GM12878 (cell line): Measurements from ENCODE around the gene SETD9. TPM values are rescaled to one million over a fixed set of nuclear protein-coding genes. Genes with fewer than 3 reads are reported as not detected.

Experiments used
- ATAC-seq: fragments of 200-7000 bp; cut with Tn5 transposase; 3 replicates; pipeline ENCODE4 v1.9.1; 2020; ENCODE audit warnings: mild to moderate bottlenecking, moderate library complexity
- BruUV-seq: library from RNA; stranded (reverse); fragments of 400-500 nt; replicated peaks from 2 replicates; lab custom pipeline; 2021; lab: Mats Ljungman, UMichigan
- CTCF ChIA-PET: fragments of 300-600 bp; sonication (Branson Sonifier 250); formaldehyde crosslinking; extraction: SDS; loops from one replicate; lab custom pipeline; 2021; ENCODE audit warnings: inconsistent platforms; lab: Yijun Ruan, JAX
- POLR2A ChIA-PET: fragments of 350-600 bp; formaldehyde crosslinking; extraction: SDS; loops from one replicate; lab custom pipeline; 2021; ENCODE audit warnings: inconsistent platforms; lab: Charles Lee
- RAD21 ChIA-PET: fragments of 300-600 bp; sonication (Branson Sonifier 250); formaldehyde crosslinking; loops from one replicate; lab custom pipeline; 2023; ENCODE audit warnings: antibody characterized with exemption; ENCODE audit not compliant: unreplicated experiment; lab: Charles Lee
- SMC1A ChIA-PET: fragments of 300-600 bp; sonication (Branson Sonifier 250); formaldehyde crosslinking; loops from one replicate; lab custom pipeline; 2023; ENCODE audit not compliant: unreplicated experiment, uncharacterized antibody; lab: Charles Lee
- DNase-seq: peaks from one replicate; pipeline ENCODE4 v3.0.0-alpha.2; 2011; ENCODE audit warnings: low read depth, low spot score
- FAIRE-seq: peaks from 3 replicates; lab custom pipeline; 2011; peaks lifted over from hg19 to GRCh38; lab: Jason Lieb, UNC
- H2AFZ ChIP-seq: 2 replicates; pipeline ENCODE4 v1.6.0; 2011; ENCODE audit warnings: low read depth, low read length, control low read depth; ENCODE audit not compliant: control insufficient read depth
- H3K27ac ChIP-seq: 2 replicates; pipeline ENCODE4 v1.5.1; 2011; ENCODE audit warnings: control low read depth; ENCODE audit not compliant: control insufficient read depth, insufficient read depth
- H3K27me3 ChIP-seq, 2 experiments: replicated peaks in 1 of 2; 2 replicates each; pipeline versions ENCODE4 v1.6.0 to v1.6.1; 2011; ENCODE audit warnings: low read length in 1 of 2; ENCODE audit not compliant: control insufficient read depth in 2 of 2, insufficient read depth in 2 of 2
- H3K36me3 ChIP-seq, 2 experiments: 2 replicates each; pipeline ENCODE4 v1.5.1; 2011; ENCODE audit warnings: low read length in 1 of 2; ENCODE audit not compliant: control insufficient read depth in 2 of 2, insufficient read depth in 2 of 2
- H3K4me1 ChIP-seq: 2 replicates; pipeline ENCODE4 v1.6.1; 2011; ENCODE audit warnings: mild to moderate bottlenecking, low read length, moderate library complexity, mixed read lengths; ENCODE audit not compliant: control insufficient read depth, insufficient read depth
- H3K4me2 ChIP-seq: 2 replicates; pipeline ENCODE4 v1.6.0; 2011; ENCODE audit warnings: control low read depth; ENCODE audit not compliant: control insufficient read depth, insufficient read depth
- H3K4me3 ChIP-seq: fragments of 200-600 bp; sonication (generic); 2 replicates; pipeline ENCODE4 v1.5.1; 2016
- H3K79me2 ChIP-seq: 2 replicates; pipeline ENCODE4 v1.6.0; 2011; ENCODE audit warnings: low read length; ENCODE audit not compliant: control insufficient read depth, insufficient read depth
- H3K9ac ChIP-seq: 2 replicates; pipeline ENCODE4 v1.8.0; 2011; ENCODE audit warnings: low read length, control low read depth, mixed read lengths; ENCODE audit not compliant: control insufficient read depth, insufficient read depth
- H3K9me3 ChIP-seq: replicated peaks from 3 replicates; pipeline ENCODE4 v1.5.1; 2011; ENCODE audit warnings: mild to moderate bottlenecking, low read length; ENCODE audit not compliant: control insufficient read depth, insufficient read depth
- H4K20me1 ChIP-seq: 2 replicates; pipeline ENCODE4 v1.6.0; 2011; ENCODE audit not compliant: control insufficient read depth, insufficient read depth
- RAD21 ChIP-seq: IDR thresholded peaks from 2 replicates; pipeline ENCODE4 v1.6.1; 2011; ENCODE audit warnings: mild to moderate bottlenecking, low read depth, low read length, moderate library complexity; ENCODE audit not compliant: insufficient read depth
- RBBP5 ChIP-seq: fragments of 200-600 bp; sonication (generic); conservative IDR thresholded peaks from 2 replicates; pipeline ENCODE4 v1.6.1; 2016
- SMARCA5 ChIP-seq: fragments of 450-650 bp; IDR thresholded peaks from 2 replicates; pipeline ENCODE4 v1.6.1; 2017; ENCODE audit warnings: mild to moderate bottlenecking
- WGBS: methylation state at CpG from one replicate; pipeline ENCODE4 v1.1.6; 2016; ENCODE audit warnings: low lambda C conversion rate; ENCODE audit not compliant: insufficient replicate concordance, insufficient coverage; ENCODE audit errors: missing lambda C conversion rate; 5-methylcytosine and 5-hydroxymethylcytosine counted together
- in situ Hi-C: fragments of 300-500 bp; cut with MboI; formaldehyde crosslinking; loops from 9 replicates; pipeline ENCODE4 v1.14.3; 2018; ENCODE audit warnings: mixed read lengths
- intact Hi-C: fragments of 100-400 bp; cut with micrococcal nuclease; formaldehyde crosslinking; loops from one replicate; pipeline ENCODE4 v1.14.2; 2022; ENCODE audit not compliant: unreplicated experiment
- polyA plus RNA-seq, 11 experiments: library from polyadenylated mRNA; depleted of rRNA in 4 of 11; unstranded in 6 of 11; stranded (reverse) in 5 of 11; fragments of >200 nt; fragmentation: Nextera tagmentation in 4 of 11; fragmentation: Illumina TruSeq in 1 of 11; extraction: Ambion mirVana in 4 of 11; extraction: Trizol in 1 of 11; gene quantifications; 1 replicate in 1 of 11; 2 replicates in 10 of 11; pipeline versions ENCODE4 v1.2.1 to v1.2.3, GENCODE V29; 2011 to 2016; ENCODE audit warnings: inconsistent platforms in 2 of 11, missing spikeins in 2 of 11, low read depth in 1 of 11
- total RNA-seq, 4 experiments: library from RNA; depleted of rRNA in 3 of 4; stranded (reverse); fragments of >200 nt in 3 of 4; fragmentation: Illumina TruSeq in 1 of 4; extraction: Trizol in 1 of 4; gene quantifications; 2 replicates each; pipeline versions ENCODE4 v1.2.1 to v1.2.3, GENCODE V29; 2013 to 2021
- TF ChIP-seq, protein P1 (sequence below): IDR thresholded peaks from 2 replicates; pipeline ENCODE4 v1.6.1; 2012; ENCODE audit warnings: improper control_type of control experiment, low read depth, low read length; ENCODE audit not compliant: insufficient replicate concordance
- TF ChIP-seq, protein P2 (sequence below): IDR thresholded peaks from 2 replicates; pipeline ENCODE4 v1.6.1; 2012; ENCODE audit warnings: mild to moderate bottlenecking, low read depth, low read length
- TF ChIP-seq, protein P3 (sequence below): IDR thresholded peaks from 2 replicates; pipeline ENCODE4 v1.6.1; 2012; ENCODE audit warnings: low read length, inconsistent platforms

SETD9 gene
- total and polyA plus RNA-seq, 10 of the 15 experiments (the other 5 are each of a cell fraction or from before 2014, with no cell fraction given) = 8.7 to 17.8 (median 12.6) TPM

DNA sequence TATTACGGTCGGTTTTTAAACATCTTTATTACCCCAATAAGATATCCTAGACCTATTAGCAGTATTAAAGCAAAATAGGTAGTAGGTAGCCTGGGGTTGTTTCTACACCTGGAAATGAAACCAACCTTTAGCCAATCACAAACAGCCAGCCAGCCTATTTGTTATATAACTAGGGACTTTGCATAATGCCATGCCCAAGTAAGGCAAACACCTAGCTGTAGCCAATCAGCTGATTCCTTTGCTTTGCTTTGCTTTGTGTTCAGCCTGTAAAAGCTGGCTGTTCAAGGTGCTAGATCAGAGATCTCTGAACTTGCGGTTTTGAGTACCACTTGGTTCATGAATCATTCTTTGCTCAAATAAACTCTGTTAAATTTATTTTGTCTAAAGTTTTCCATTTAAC is 46.5 kb upstream of the SETD9 start (continued):
- TF ChIP-seq, protein P1, sequence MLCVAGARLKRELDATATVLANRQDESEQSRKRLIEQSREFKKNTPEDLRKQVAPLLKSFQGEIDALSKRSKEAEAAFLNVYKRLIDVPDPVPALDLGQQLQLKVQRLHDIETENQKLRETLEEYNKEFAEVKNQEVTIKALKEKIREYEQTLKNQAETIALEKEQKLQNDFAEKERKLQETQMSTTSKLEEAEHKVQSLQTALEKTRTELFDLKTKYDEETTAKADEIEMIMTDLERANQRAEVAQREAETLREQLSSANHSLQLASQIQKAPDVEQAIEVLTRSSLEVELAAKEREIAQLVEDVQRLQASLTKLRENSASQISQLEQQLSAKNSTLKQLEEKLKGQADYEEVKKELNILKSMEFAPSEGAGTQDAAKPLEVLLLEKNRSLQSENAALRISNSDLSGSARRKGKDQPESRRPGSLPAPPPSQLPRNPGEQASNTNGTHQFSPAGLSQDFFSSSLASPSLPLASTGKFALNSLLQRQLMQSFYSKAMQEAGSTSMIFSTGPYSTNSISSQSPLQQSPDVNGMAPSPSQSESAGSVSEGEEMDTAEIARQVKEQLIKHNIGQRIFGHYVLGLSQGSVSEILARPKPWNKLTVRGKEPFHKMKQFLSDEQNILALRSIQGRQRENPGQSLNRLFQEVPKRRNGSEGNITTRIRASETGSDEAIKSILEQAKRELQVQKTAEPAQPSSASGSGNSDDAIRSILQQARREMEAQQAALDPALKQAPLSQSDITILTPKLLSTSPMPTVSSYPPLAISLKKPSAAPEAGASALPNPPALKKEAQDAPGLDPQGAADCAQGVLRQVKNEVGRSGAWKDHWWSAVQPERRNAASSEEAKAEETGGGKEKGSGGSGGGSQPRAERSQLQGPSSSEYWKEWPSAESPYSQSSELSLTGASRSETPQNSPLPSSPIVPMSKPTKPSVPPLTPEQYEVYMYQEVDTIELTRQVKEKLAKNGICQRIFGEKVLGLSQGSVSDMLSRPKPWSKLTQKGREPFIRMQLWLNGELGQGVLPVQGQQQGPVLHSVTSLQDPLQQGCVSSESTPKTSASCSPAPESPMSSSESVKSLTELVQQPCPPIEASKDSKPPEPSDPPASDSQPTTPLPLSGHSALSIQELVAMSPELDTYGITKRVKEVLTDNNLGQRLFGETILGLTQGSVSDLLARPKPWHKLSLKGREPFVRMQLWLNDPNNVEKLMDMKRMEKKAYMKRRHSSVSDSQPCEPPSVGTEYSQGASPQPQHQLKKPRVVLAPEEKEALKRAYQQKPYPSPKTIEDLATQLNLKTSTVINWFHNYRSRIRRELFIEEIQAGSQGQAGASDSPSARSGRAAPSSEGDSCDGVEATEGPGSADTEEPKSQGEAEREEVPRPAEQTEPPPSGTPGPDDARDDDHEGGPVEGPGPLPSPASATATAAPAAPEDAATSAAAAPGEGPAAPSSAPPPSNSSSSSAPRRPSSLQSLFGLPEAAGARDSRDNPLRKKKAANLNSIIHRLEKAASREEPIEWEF = no peak

DNA sequence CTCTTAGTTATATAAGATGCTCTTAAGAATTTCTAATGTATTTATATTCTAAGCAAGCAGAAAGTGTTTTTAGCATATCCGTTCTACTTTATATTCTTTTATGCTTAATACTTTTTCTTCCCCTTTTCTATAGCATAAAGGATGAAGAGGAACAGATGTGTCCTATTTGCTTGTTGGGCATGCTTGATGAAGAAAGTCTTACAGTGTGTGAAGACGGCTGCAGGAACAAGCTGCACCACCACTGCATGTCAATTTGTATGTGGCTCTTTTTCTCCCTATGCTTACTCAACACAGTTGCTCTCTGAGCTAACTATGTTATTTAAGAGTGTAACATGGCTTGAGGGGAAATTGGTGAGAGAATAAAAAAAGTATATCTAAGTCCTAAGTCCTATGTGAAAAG is 37.6 kb upstream of the SETD9 start:
- H2AFZ ChIP-seq = no peak overlapping the region
- H3K27me3 ChIP-seq = no peaks in the 10 kb centered on the region
- POLR2A ChIA-PET = no interaction called here
- WGBS = 98% methylated on average over 2 of the region's 2 CpGs
- no peaks in the 10 kb centered on the region for H3K79me2 ChIP-seq
- TF ChIP-seq SMARCA5 (no peak), RBBP5 (no peak), RAD21 (no peak)
- TF ChIP-seq, protein P2, sequence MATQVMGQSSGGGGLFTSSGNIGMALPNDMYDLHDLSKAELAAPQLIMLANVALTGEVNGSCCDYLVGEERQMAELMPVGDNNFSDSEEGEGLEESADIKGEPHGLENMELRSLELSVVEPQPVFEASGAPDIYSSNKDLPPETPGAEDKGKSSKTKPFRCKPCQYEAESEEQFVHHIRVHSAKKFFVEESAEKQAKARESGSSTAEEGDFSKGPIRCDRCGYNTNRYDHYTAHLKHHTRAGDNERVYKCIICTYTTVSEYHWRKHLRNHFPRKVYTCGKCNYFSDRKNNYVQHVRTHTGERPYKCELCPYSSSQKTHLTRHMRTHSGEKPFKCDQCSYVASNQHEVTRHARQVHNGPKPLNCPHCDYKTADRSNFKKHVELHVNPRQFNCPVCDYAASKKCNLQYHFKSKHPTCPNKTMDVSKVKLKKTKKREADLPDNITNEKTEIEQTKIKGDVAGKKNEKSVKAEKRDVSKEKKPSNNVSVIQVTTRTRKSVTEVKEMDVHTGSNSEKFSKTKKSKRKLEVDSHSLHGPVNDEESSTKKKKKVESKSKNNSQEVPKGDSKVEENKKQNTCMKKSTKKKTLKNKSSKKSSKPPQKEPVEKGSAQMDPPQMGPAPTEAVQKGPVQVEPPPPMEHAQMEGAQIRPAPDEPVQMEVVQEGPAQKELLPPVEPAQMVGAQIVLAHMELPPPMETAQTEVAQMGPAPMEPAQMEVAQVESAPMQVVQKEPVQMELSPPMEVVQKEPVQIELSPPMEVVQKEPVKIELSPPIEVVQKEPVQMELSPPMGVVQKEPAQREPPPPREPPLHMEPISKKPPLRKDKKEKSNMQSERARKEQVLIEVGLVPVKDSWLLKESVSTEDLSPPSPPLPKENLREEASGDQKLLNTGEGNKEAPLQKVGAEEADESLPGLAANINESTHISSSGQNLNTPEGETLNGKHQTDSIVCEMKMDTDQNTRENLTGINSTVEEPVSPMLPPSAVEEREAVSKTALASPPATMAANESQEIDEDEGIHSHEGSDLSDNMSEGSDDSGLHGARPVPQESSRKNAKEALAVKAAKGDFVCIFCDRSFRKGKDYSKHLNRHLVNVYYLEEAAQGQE = no peak
- TF ChIP-seq, protein P3, sequence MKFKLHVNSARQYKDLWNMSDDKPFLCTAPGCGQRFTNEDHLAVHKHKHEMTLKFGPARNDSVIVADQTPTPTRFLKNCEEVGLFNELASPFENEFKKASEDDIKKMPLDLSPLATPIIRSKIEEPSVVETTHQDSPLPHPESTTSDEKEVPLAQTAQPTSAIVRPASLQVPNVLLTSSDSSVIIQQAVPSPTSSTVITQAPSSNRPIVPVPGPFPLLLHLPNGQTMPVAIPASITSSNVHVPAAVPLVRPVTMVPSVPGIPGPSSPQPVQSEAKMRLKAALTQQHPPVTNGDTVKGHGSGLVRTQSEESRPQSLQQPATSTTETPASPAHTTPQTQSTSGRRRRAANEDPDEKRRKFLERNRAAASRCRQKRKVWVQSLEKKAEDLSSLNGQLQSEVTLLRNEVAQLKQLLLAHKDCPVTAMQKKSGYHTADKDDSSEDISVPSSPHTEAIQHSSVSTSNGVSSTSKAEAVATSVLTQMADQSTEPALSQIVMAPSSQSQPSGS = no peak
- no peaks in the 10 kb centered on the region for H3K9me3 ChIP-seq
- no peak overlapping the region for H3K27ac ChIP-seq
- intact Hi-C loops (no loop called here), in situ Hi-C loops (no loop called here)
- ATAC-seq = no peak
- SMC1A ChIA-PET = interaction anchor here (0.7 kb wide), 1 partner anchor 19 kb away, joined by 3 read pairs; no protein-coding TSS in a partner anchor
- RAD21 ChIA-PET = no interaction called here
- no peak overlapping the region for H3K4me3 ChIP-seq
- H4K20me1 ChIP-seq = no peaks in the 10 kb centered on the region
- no peaks in the 10 kb centered on the region for H3K4me1 ChIP-seq
- CTCF ChIA-PET = no interaction called here
- BruUV-seq = no TSS peak
- no peak for FAIRE-seq
- no peak overlapping the region for H3K4me2 ChIP-seq
- H3K9ac ChIP-seq = no peak overlapping the region
- peaks cover 2 to 7% of the 10 kb centered on the region in 2 experiments; a peak in 3 of 4 replicates for H3K36me3 ChIP-seq
- DNase-seq = no peak
